H1 (cell line): ENCODE data around the gene RERG.

Experiments used
- BRCA1 ChIP-seq: IDR thresholded peaks from 2 replicates; pipeline ENCODE4 v1.6.1; 2012; ENCODE audit warnings: low read depth, low read length, improper control_type of control experiment
- CTCF ChIP-seq, 3 experiments: IDR thresholded peaks; 1 replicate in 2 of 3; 2 replicates in 1 of 3; pipeline versions ENCODE4 v1.5.1 to v1.6.1; 2011; ENCODE audit warnings: low read length in 3 of 3, mild to moderate bottlenecking in 3 of 3, inconsistent platforms in 2 of 3, low read depth in 1 of 3, moderate library complexity in 1 of 3; ENCODE audit not compliant: insufficient read depth in 1 of 3; ENCODE audit errors: control extremely low read depth in 1 of 3
- EP300 ChIP-seq, 2 experiments: IDR thresholded peaks; 1 replicate in 1 of 2; 2 replicates in 1 of 2; pipeline ENCODE4 v1.6.1; 2011 to 2012; ENCODE audit warnings: low read depth in 2 of 2, low read length in 2 of 2, mild to moderate bottlenecking in 2 of 2, borderline replicate concordance in 1 of 2, inconsistent platforms in 1 of 2, moderate library complexity in 1 of 2
- EZH2 ChIP-seq: fragments of 200-600 bp; sonication (generic); IDR thresholded peaks from 2 replicates; pipeline ENCODE4 v1.7.1; 2012; ENCODE audit warnings: low read depth, mild to moderate bottlenecking, moderate library complexity, low read length, inconsistent platforms; ENCODE audit not compliant: severe bottlenecking
- KDM1A ChIP-seq: fragments of 200-600, 300-600 bp; sonication (generic); IDR thresholded peaks from 2 replicates; pipeline ENCODE4 v1.7.1; 2016; ENCODE audit warnings: mild to moderate bottlenecking, low read length, borderline replicate concordance
- NANOG ChIP-seq: IDR thresholded peaks from 2 replicates; pipeline ENCODE4 v1.6.1; 2011; ENCODE audit warnings: low read length, low read depth, mild to moderate bottlenecking, inconsistent platforms; ENCODE audit not compliant: insufficient read depth, poor library complexity, severe bottlenecking
- POLR2A ChIP-seq, 2 experiments: IDR thresholded peaks; 1 replicate in 1 of 2; 2 replicates in 1 of 2; pipeline ENCODE4 v1.6.1; 2011; ENCODE audit warnings: low read depth in 2 of 2, low read length in 2 of 2, mild to moderate bottlenecking in 2 of 2; ENCODE audit errors: control extremely low read depth in 1 of 2
- POLR2AphosphoS5 ChIP-seq: IDR thresholded peaks from 2 replicates; pipeline ENCODE4 v1.6.1; 2011; ENCODE audit warnings: low read depth, low read length
- SUZ12 ChIP-seq: fragments of 200-600 bp; sonication (generic); IDR thresholded peaks from 2 replicates; pipeline ENCODE4 v1.6.1; 2012; ENCODE audit warnings: mild to moderate bottlenecking, inconsistent platforms, low read length, moderate library complexity, mixed read lengths
- TBP ChIP-seq: IDR thresholded peaks from 2 replicates; pipeline ENCODE4 v1.6.1; 2011; ENCODE audit warnings: low read depth, low read length, improper control_type of control experiment

- TF ChIP-seq NANOG, result no peak
- no peak for TF ChIP-seq KDM1A
- no peak for TF ChIP-seq POLR2AphosphoS5
- no peak for TF ChIP-seq SUZ12
- no peak for TF ChIP-seq BRCA1
- no peak for TF ChIP-seq EZH2
- TF ChIP-seq CTCF (IDR thresholded peaks at IDR 0.05; ENCODE audit: control extremely low read depth in 1 of 3, insufficient read depth in 1 of 3, low read depth in 1 of 3, low read length in 3 of 3), result no peak
- TF ChIP-seq EP300 (IDR thresholded peaks at IDR 0.05; ENCODE audit: borderline replicate concordance in 1 of 2, low read depth in 2 of 2, low read length in 2 of 2), result no peak
- TF ChIP-seq TBP, result no peak
- TF ChIP-seq POLR2A (IDR thresholded peaks at IDR 0.05; ENCODE audit: control extremely low read depth in 1 of 2, low read depth in 2 of 2, low read length in 2 of 2), result no peak
Measured at GRCh38 chr12:15265875-15266274, 44.7 kb upstream of the RERG start.
